K562 (cell line): ENCODE measurements around the gene PPFIA1.
"Not testable (repeated sequence)": the region's sequence is repeated elsewhere in the genome, so short reads cannot be mapped to it uniquely, and the experiment has no call there.

Experiments
- ARID3B ChIP-seq: fragments of 250-450 bp; sonication (Bioruptor Pico); IDR thresholded peaks from 2 replicates; pipeline ENCODE4 v1.4.0; 2020; ENCODE audit warnings: borderline replicate concordance
- CTCF ChIP-seq, 3 experiments: IDR thresholded peaks in 2 of 3; conservative IDR thresholded peaks in 1 of 3; 2 replicates each; pipeline ENCODE4 v1.5.1; 2011 to 2012; ENCODE audit warnings: low read length in 3 of 3, mild to moderate bottlenecking in 3 of 3, control low read depth in 2 of 3, improper control_type of control experiment in 1 of 3, inconsistent platforms in 1 of 3, low read depth in 1 of 3, mixed read lengths in 1 of 3, moderate library complexity in 1 of 3; ENCODE audit not compliant: insufficient read depth in 2 of 3
- EP300 ChIP-seq: IDR thresholded peaks from 2 replicates; pipeline ENCODE4 v1.6.1; 2012; ENCODE audit warnings: low read length, improper control_type of control experiment
- ESRRA ChIP-seq: fragments of 450-650 bp; IDR thresholded peaks from 2 replicates; pipeline ENCODE4 v1.6.1; 2014; ENCODE audit warnings: low read depth, mild to moderate bottlenecking, moderate library complexity, borderline replicate concordance
- HSF4 ChIP-seq: fragments of 250-450 bp; sonication (Bioruptor Pico); IDR thresholded peaks from 2 replicates; pipeline ENCODE4 v2.1.2; 2022; ENCODE audit warnings: mild to moderate bottlenecking, moderate library complexity, borderline replicate concordance
- RBM34 ChIP-seq: fragments of 200-400 bp; formaldehyde crosslinking; IDR thresholded peaks from 2 replicates; pipeline ENCODE4 v1.6.1; 2018; ENCODE audit warnings: low read length, borderline replicate concordance; ENCODE audit not compliant: insufficient read depth
- SIN3A ChIP-seq, 2 experiments: fragments of 150-350 bp in 1 of 2; IDR thresholded peaks; 2 replicates each; pipeline ENCODE4 v1.6.1; 2011 to 2016; ENCODE audit warnings: borderline replicate concordance in 2 of 2, low read depth in 2 of 2, low read length in 2 of 2, mild to moderate bottlenecking in 2 of 2, moderate library complexity in 2 of 2; ENCODE audit not compliant: control insufficient read depth in 1 of 2
- ZFX ChIP-seq: sonication (generic); formaldehyde crosslinking; IDR thresholded peaks from 2 replicates; pipeline ENCODE4 v1.8.0; 2022; ENCODE audit warnings: mild to moderate bottlenecking, missing genetic modification reagents, moderate library complexity
- ZNF592 ChIP-seq: fragments of 450-650 bp; IDR thresholded peaks from 2 replicates; pipeline ENCODE4 v1.6.1; 2017; ENCODE audit warnings: antibody characterized with exemption, mild to moderate bottlenecking

- TF ChIP-seq SIN3A (IDR thresholded peaks at IDR 0.05; ENCODE audit: borderline replicate concordance in 2 of 2, control insufficient read depth in 1 of 2, low read depth in 2 of 2, low read length in 2 of 2); CTCF (IDR thresholded peaks at IDR 0.05 in 2 of 3, conservative IDR thresholded peaks at IDR 0.05 in 1 of 3; ENCODE audit: insufficient read depth in 2 of 3, low read depth in 1 of 3, low read length in 3 of 3); ZFX (CRISPR knock-in tag); EP300; HSF4 (CRISPR knock-in tag); ARID3B (CRISPR knock-in tag); ZNF592; ESRRA; RBM34: not testable (repeated sequence)
Observed at GRCh38 chr11:70295166-70295565, 24.7 kb downstream of the PPFIA1 start.
